Stimulated activated CD8-positive, alpha-beta memory T cell treated with anti-CD3 and anti-CD28 coated beads, Interleukin-4, amount 100 ng/mL, for 4 hours (primary cell): ENCODE measurements around the gene HSD17B14.
"Not testable (repeated sequence)": the region's sequence is repeated elsewhere in the genome, so short reads cannot be mapped to it uniquely, and the experiment has no call there.

ENCODE experiments used
- DNase-seq, 2 donors: peaks; one replicate each; pipeline ENCODE4 v3.0.0-alpha.2; 2020; ENCODE audit warnings: low read depth in 2 of 2, low spot score in 1 of 2

Gene HSD17B14

GRCh38 chr19:48799358-48800300 lies 36.7 kb downstream of the HSD17B14 start:
- no peak for DNase-seq

GRCh38 chr19:48798937-48799336 lies 37.4 kb downstream of the HSD17B14 start:
- DNase-seq, result no peak

GRCh38 chr19:48797103-48797502 lies 39.2 kb downstream of the HSD17B14 start:
- no peak for DNase-seq

- no peak for DNase-seq
These were observed 39.8 kb downstream of the HSD17B14 start for GRCh38 chr19:48796298-48797083.

- no peak for DNase-seq
These were observed 40.6 kb downstream of the HSD17B14 start for GRCh38 chr19:48795685-48796070.

GRCh38 chr19:48795055-48795684 lies 41.1 kb downstream of the HSD17B14 start:
- peak; percentile 62 to 71 for DNase-seq

GRCh38 chr19:48794291-48794690 lies 42.0 kb downstream of the HSD17B14 start:
- no peak for DNase-seq

GRCh38 chr19:48793271-48793670 lies 43.0 kb downstream of the HSD17B14 start:
- no peak for DNase-seq

GRCh38 chr19:48787331-48787730 lies 49.0 kb downstream of the HSD17B14 start:
- not testable (repeated sequence) for DNase-seq

- not testable (repeated sequence) for DNase-seq
These were observed 49.9 kb downstream of the HSD17B14 start for GRCh38 chr19:48786422-48786821.

GRCh38 chr19:48784527-48784926 lies 51.8 kb downstream of the HSD17B14 start:
- DNase-seq, result no peak

- DNase-seq, result no peak
These were observed 55.5 kb downstream of the HSD17B14 start for GRCh38 chr19:48780631-48781391.

- no peak for DNase-seq
These were observed 56.7 kb downstream of the HSD17B14 start for GRCh38 chr19:48779636-48780035.

- DNase-seq, result no peak
These were observed 58.6 kb downstream of the HSD17B14 start for GRCh38 chr19:48777720-48778119.

GRCh38 chr19:48777139-48777538 lies 59.2 kb downstream of the HSD17B14 start:
- no peak for DNase-seq

- DNase-seq, result no peak
These were observed 63.8 kb downstream of the HSD17B14 start for GRCh38 chr19:48772503-48772953.

GRCh38 chr19:48770734-48771472 lies 65.4 kb downstream of the HSD17B14 start:
- no peak for DNase-seq

GRCh38 chr19:48770266-48770665 lies 66.0 kb downstream of the HSD17B14 start:
- DNase-seq, result no peak

- DNase-seq, result no peak
These were observed 67.1 kb downstream of the HSD17B14 start for GRCh38 chr19:48768994-48769713.
